ENCODE measurements around the gene DTNBP1. TPM values are rescaled to one million over a fixed set of nuclear protein-coding genes. Genes with fewer than 3 reads are reported as not detected.

DTNBP1 gene
- total and polyA plus RNA-seq, 4 donors: 3.1 to 6.0 (median 4.3) TPM

DNA sequence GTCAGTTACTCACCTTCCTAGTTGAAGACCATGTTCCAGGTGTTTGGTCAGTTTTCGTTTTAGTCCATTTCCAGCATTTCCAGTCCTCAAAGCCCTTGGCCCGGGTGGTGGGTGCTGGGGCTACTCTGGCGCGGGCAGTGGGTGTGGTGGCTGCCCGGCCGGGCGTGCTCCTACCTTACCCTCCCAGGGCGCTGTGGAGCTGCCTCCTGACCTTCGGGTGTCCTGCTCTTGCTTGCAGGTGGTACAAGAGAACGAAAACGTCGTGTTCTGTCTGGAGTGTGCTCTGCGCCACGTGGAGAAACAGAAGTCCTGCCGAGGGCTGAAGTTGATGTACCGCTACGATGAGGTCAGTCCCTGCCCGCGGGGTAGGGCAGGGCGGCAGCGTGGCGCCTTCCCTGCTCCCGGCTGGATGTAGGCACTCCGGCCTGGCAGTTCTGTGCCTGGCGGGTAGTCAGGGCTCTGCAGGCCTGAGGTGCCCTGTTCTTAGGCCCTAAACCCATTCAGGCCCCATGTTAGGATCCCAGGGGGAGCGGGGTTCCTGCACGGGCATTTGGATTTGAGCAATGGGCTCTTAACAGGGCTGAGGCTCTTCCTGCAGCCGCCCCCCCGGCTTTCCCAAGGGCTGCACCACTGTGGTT is 145.8 kb downstream of the DTNBP1 start (continued):
- TF ChIP-seq, protein P1, sequence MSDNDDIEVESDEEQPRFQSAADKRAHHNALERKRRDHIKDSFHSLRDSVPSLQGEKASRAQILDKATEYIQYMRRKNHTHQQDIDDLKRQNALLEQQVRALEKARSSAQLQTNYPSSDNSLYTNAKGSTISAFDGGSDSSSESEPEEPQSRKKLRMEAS (IDR thresholded peaks at IDR 0.05): no peak

GRCh38 chr6:15516378-15516777 is 146.4 kb downstream of the DTNBP1 start:
- H3K9ac ChIP-seq (ENCODE audit: low read depth in 1 of 2, low read length in 2 of 2): no peak overlapping the region
- 98% methylated on average over 13 of the region's 13 CpGs for WGBS

GRCh38 chr6:15515660-15516375 is 147.0 kb downstream of the DTNBP1 start:
- peaks cover 0 to 14% (median 8%) of the 10 kb centered on the region in 4 donors for H3K4me1 ChIP-seq (ENCODE audit: control insufficient read depth in 4 of 4, insufficient read depth in 4 of 4, low read length in 3 of 4)
- DNase-seq (ENCODE audit: low spot score): no peak
- peaks cover 1 to 32% (median 7%) of the 10 kb centered on the region in 4 donors for H3K36me3 ChIP-seq (ENCODE audit: control insufficient read depth in 4 of 4, insufficient read depth in 3 of 4, low read depth in 1 of 4, low read length in 3 of 4)
- 93% methylated on average over 18 of the region's 18 CpGs for WGBS
- no peak overlapping the region for H3K9ac ChIP-seq (ENCODE audit: low read depth in 1 of 2, low read length in 2 of 2)
- no peak overlapping the region for H3K4me3 ChIP-seq (ENCODE audit: low read depth in 1 of 3, low read length in 3 of 3)
- H3K27me3 ChIP-seq (ENCODE audit: control insufficient read depth in 4 of 4, insufficient read depth in 4 of 4, low read length in 3 of 4): no peaks in the 10 kb centered on the region
- H3K9me3 ChIP-seq (ENCODE audit: control insufficient read depth in 4 of 4, low read length in 3 of 4): no peaks in the 10 kb centered on the region
- no peak for TF ChIP-seq YY1 (IDR thresholded peaks at IDR 0.05)
- TF ChIP-seq, protein P1 (IDR thresholded peaks at IDR 0.05): no peak
- TF ChIP-seq EGR1 (IDR thresholded peaks at IDR 0.05; ENCODE audit: low read depth in 2 of 2): no peak
- TF ChIP-seq ATF3 (IDR thresholded peaks at IDR 0.05): no peak
- H3K27ac ChIP-seq (ENCODE audit: low read depth in 1 of 2, low read length in 2 of 2): no peak overlapping the region

More at GRCh38 chr6:15516378-15516777, 146.4 kb downstream of the DTNBP1 start:
- H3K4me1 ChIP-seq (ENCODE audit: control insufficient read depth in 4 of 4, insufficient read depth in 4 of 4, low read length in 3 of 4): peaks cover 0 to 9% (median 5%) of the 10 kb centered on the region in 4 donors
- H3K27ac ChIP-seq (ENCODE audit: low read depth in 1 of 2, low read length in 2 of 2): no peak overlapping the region
- DNase-seq (ENCODE audit: low spot score): no peak
- TF ChIP-seq YY1 (IDR thresholded peaks at IDR 0.05): no peak
- TF ChIP-seq RAD21 (IDR thresholded peaks at IDR 0.05): no peak
- TF ChIP-seq RXRA (IDR thresholded peaks at IDR 0.05): no peak
- TF ChIP-seq FOXA1 (IDR thresholded peaks at IDR 0.05): no peak
- no peak for TF ChIP-seq JUND (IDR thresholded peaks at IDR 0.05)
- no peak for TF ChIP-seq TAF1 (conservative IDR thresholded peaks at IDR 0.05)
- TF ChIP-seq, protein P2, sequence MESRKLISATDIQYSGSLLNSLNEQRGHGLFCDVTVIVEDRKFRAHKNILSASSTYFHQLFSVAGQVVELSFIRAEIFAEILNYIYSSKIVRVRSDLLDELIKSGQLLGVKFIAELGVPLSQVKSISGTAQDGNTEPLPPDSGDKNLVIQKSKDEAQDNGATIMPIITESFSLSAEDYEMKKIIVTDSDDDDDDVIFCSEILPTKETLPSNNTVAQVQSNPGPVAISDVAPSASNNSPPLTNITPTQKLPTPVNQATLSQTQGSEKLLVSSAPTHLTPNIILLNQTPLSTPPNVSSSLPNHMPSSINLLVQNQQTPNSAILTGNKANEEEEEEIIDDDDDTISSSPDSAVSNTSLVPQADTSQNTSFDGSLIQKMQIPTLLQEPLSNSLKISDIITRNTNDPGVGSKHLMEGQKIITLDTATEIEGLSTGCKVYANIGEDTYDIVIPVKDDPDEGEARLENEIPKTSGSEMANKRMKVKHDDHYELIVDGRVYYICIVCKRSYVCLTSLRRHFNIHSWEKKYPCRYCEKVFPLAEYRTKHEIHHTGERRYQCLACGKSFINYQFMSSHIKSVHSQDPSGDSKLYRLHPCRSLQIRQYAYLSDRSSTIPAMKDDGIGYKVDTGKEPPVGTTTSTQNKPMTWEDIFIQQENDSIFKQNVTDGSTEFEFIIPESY (IDR thresholded peaks at IDR 0.05): no peak
- TF ChIP-seq FOXA2 (IDR thresholded peaks at IDR 0.05): no peak
- no peak for TF ChIP-seq HNF4A (conservative IDR thresholded peaks at IDR 0.05)
- no peak for TF ChIP-seq EGR1 (IDR thresholded peaks at IDR 0.05; ENCODE audit: low read depth in 2 of 2)
- TF ChIP-seq SP1 (IDR thresholded peaks at IDR 0.05): no peak
- TF ChIP-seq HNF4G (IDR thresholded peaks at IDR 0.05): no peak
- no peak for TF ChIP-seq NR2F2 (IDR thresholded peaks at IDR 0.05)
- TF ChIP-seq, protein P1 (IDR thresholded peaks at IDR 0.05): no peak
- H3K9me3 ChIP-seq (ENCODE audit: control insufficient read depth in 4 of 4, low read length in 3 of 4): no peaks in the 10 kb centered on the region
- H3K27me3 ChIP-seq (ENCODE audit: control insufficient read depth in 4 of 4, insufficient read depth in 4 of 4, low read length in 3 of 4): no peaks in the 10 kb centered on the region
- H3K4me3 ChIP-seq (ENCODE audit: low read depth in 1 of 3, low read length in 3 of 3): no peak overlapping the region
- peaks cover 1 to 32% (median 7%) of the 10 kb centered on the region in 4 donors for H3K36me3 ChIP-seq (ENCODE audit: control insufficient read depth in 4 of 4, insufficient read depth in 3 of 4, low read depth in 1 of 4, low read length in 3 of 4)

Data from liver (tissue), 9 donors.